ENCODE measurements around the gene SLC26A6. TPM values are rescaled to one million over a fixed set of nuclear protein-coding genes. Genes with fewer than 3 reads are reported as not detected.

The SLC26A6 gene
- total and polyA plus RNA-seq, 2 of the 13 experiments (the other 11 are each of a cell fraction or from before 2014, with no cell fraction given): 40.7 to 184 TPM

- ATAC-seq (no peak), DNase-seq (ENCODE audit: low spot score) (no peak), FAIRE-seq (no peak)
- H3K9me3 ChIP-seq (ENCODE audit: low read length): no peaks in the 10 kb centered on the region
- intact Hi-C loops (cut with micrococcal nuclease; ENCODE audit: unreplicated experiment): no loop called here
- POLR2A ChIA-PET: no interaction called here
- WGBS (ENCODE audit: low lambda C conversion rate): 90% methylated on average over 1 of the region's 1 CpG
- no TSS peak for BruUV-seq (replicated peaks)
- CTCF ChIA-PET (ENCODE audit: low intra/inter-chr PET ratio, low total read pairs): no interaction called here
- H3K9ac ChIP-seq (ENCODE audit: insufficient read depth, low read depth, low read length): no peak overlapping the region
- H3K27ac ChIP-seq (ENCODE audit: extremely low read length, insufficient read depth, low read length): no peak overlapping the region
- no peaks in the 10 kb centered on the region for H4K20me1 ChIP-seq (ENCODE audit: insufficient read depth, low read length)
- H3K79me2 ChIP-seq (ENCODE audit: insufficient read depth, low read length): no peaks in the 10 kb centered on the region
- H3K4me3 ChIP-seq (replicated peaks in 1 of 3; ENCODE audit: insufficient read depth in 1 of 3, low read depth in 2 of 3, low read length in 3 of 3): no peak overlapping the region
- no peak overlapping the region for H2AFZ ChIP-seq (ENCODE audit: low read length)
- no peaks in the 10 kb centered on the region for H3K4me1 ChIP-seq (ENCODE audit: insufficient read depth, low read length)
- no peak for TF ChIP-seq PCBP1 (IDR thresholded peaks at IDR 0.05; ENCODE audit: borderline replicate concordance, low read depth, low read length)
- TF ChIP-seq POLR2G (IDR thresholded peaks at IDR 0.05; ENCODE audit: low read depth, low read length): 0 out of 2 replicates have a peak, but pooled peaks have one; percentile 28
- no peak overlapping the region for H3K4me2 ChIP-seq (ENCODE audit: low read depth, low read length)
- peaks cover 13 to 19% of the 10 kb centered on the region in 2 experiments; a peak in 4 of 5 replicates for H3K36me3 ChIP-seq (replicated peaks in 1 of 2; ENCODE audit: control insufficient read depth in 1 of 2, insufficient read depth in 2 of 2, low read length in 2 of 2)
- no peaks in the 10 kb centered on the region for H3K27me3 ChIP-seq (ENCODE audit: control insufficient read depth in 1 of 2, insufficient read depth in 2 of 2, low read length in 2 of 2)
- in situ Hi-C loops (cut with HindIII; ENCODE audit: extremely low pct_ligation_motif_present, low pct_unique_long_range_greater_than_20kb): no loop called here
Observed at GRCh38 chr3:48672522-48672921, 37.3 kb upstream of the SLC26A6 start.

- peaks cover 6% of the 10 kb centered on the region; the same call in 1 of the 2 replicates for H4K20me1 ChIP-seq (ENCODE audit: insufficient read depth, low read length)
- in situ Hi-C loops (cut with HindIII; ENCODE audit: extremely low pct_ligation_motif_present, low pct_unique_long_range_greater_than_20kb): no loop called here
Observed at GRCh38 chr3:48664929-48665328, 29.7 kb upstream of the SLC26A6 start.

More at GRCh38 chr3:48664929-48665328, 29.7 kb upstream of the SLC26A6 start:
- no peak overlapping the region for H3K4me3 ChIP-seq (replicated peaks in 1 of 3; ENCODE audit: insufficient read depth in 1 of 3, low read depth in 2 of 3, low read length in 3 of 3)
- ChIA-PET POLR2A (no interaction called here), CTCF (ENCODE audit: low intra/inter-chr PET ratio, low total read pairs) (no interaction called here)
- H3K27ac ChIP-seq (ENCODE audit: extremely low read length, insufficient read depth, low read length): no peak overlapping the region
- DNase-seq (ENCODE audit: low spot score) (no peak), FAIRE-seq (no peak), ATAC-seq (no peak)
- H3K9ac ChIP-seq (ENCODE audit: insufficient read depth, low read depth, low read length): no peak overlapping the region
- no peaks in the 10 kb centered on the region for H3K79me2 ChIP-seq (ENCODE audit: insufficient read depth, low read length)
- intact Hi-C loops (cut with micrococcal nuclease; ENCODE audit: unreplicated experiment): no loop called here
- 89% methylated on average over 4 of the region's 4 CpGs for WGBS (ENCODE audit: low lambda C conversion rate)
- no peaks in the 10 kb centered on the region for H3K27me3 ChIP-seq (ENCODE audit: control insufficient read depth in 1 of 2, insufficient read depth in 2 of 2, low read length in 2 of 2)
- no peak for TF ChIP-seq ZNF552 (CRISPR knock-in tag; IDR thresholded peaks at IDR 0.05; ENCODE audit: borderline replicate concordance)
- no peak for TF ChIP-seq ZNF678 (CRISPR knock-in tag; IDR thresholded peaks at IDR 0.05)
- no peak for TF ChIP-seq ZBTB25 (CRISPR knock-in tag; IDR thresholded peaks at IDR 0.05)
- TF ChIP-seq PLRG1 (conservative IDR thresholded peaks at IDR 0.05): no peak
- TF ChIP-seq ZBTB10 (CRISPR knock-in tag; IDR thresholded peaks at IDR 0.05; ENCODE audit: borderline replicate concordance): no peak
- no TSS peak for BruUV-seq (replicated peaks)
- no peak overlapping the region for H3K4me2 ChIP-seq (ENCODE audit: low read depth, low read length)
- H3K36me3 ChIP-seq (replicated peaks in 1 of 2; ENCODE audit: control insufficient read depth in 1 of 2, insufficient read depth in 2 of 2, low read length in 2 of 2): no peaks in the 10 kb centered on the region; a peak in 1 of 5 replicates
- no peak overlapping the region for H2AFZ ChIP-seq (ENCODE audit: low read length)
- no peaks in the 10 kb centered on the region for H3K9me3 ChIP-seq (ENCODE audit: low read length)
- H3K4me1 ChIP-seq (ENCODE audit: insufficient read depth, low read length): peaks cover 21% of the 10 kb centered on the region

Data from HepG2 (cell line).